ENCODE measurements around the gene CCDC57.
A peak's percentile ranks its signal among the peaks of the same experiment; 100 is the strongest.

The CCDC57 gene

GRCh38 chr17:82101301-82101715, 111.3 kb downstream of the CCDC57 start:
- Histone ChIP-seq H3K27ac (ENCODE audit: low read depth, low read length) (no peak overlapping the region), H3K4me2 (ENCODE audit: low read length) (peak overlapping the region; percentile 98; the same call in 1 of the 2 replicates), H3K4me3 (ENCODE audit: low read length) (no peak overlapping the region)

GRCh38 chr17:82100502-82101298, 111.9 kb downstream of the CCDC57 start:
- Histone ChIP-seq H3K36me3 (ENCODE audit: control insufficient read depth, low read length) (peaks cover 47% of the 10 kb centered on the region), H4K20me1 (ENCODE audit: control insufficient read depth, insufficient read depth, low read depth, low read length) (peaks cover 15% of the 10 kb centered on the region), H3K9me2 (replicated peaks; ENCODE audit: control insufficient read depth, low read length) (no peaks in the 10 kb centered on the region), H3K4me3 (ENCODE audit: low read length) (peak overlapping the region; percentile 92), H3F3A (ENCODE audit: control insufficient read depth, insufficient read depth) (peaks cover 9% of the 10 kb centered on the region), H3K27ac (ENCODE audit: low read depth, low read length) (peak overlapping the region; percentile 92), H3K79me2 (ENCODE audit: control insufficient read depth, low read length) (peaks cover 44% of the 10 kb centered on the region), H3K9me3 (ENCODE audit: control insufficient read depth, insufficient read depth, low read length) (no peaks in the 10 kb centered on the region), H3K27me3 (ENCODE audit: control insufficient read depth, low read length) (no peaks in the 10 kb centered on the region), H3K4me2 (ENCODE audit: low read length) (peak overlapping the region; percentile 98), H3K4me1 (ENCODE audit: control insufficient read depth, low read length) (peaks cover 51% of the 10 kb centered on the region)
- TF ChIP-seq CTCF (IDR thresholded peaks at IDR 0.05; ENCODE audit: low read depth, low read length, poor library complexity, severe bottlenecking), result no peak
- TF ChIP-seq EZH2phosphoT487 (IDR thresholded peaks at IDR 0.05; ENCODE audit: borderline replicate concordance, low read length), result no peak

More at GRCh38 chr17:82101301-82101715, 111.3 kb downstream of the CCDC57 start:
- peaks cover 51% of the 10 kb centered on the region for H3K4me1 ChIP-seq (ENCODE audit: control insufficient read depth, low read length)
- no peaks in the 10 kb centered on the region for H3K27me3 ChIP-seq (ENCODE audit: control insufficient read depth, low read length)
- no peak for TF ChIP-seq EZH2phosphoT487 (IDR thresholded peaks at IDR 0.05; ENCODE audit: borderline replicate concordance, low read length)
- TF ChIP-seq CTCF (IDR thresholded peaks at IDR 0.05; ENCODE audit: low read depth, low read length, poor library complexity, severe bottlenecking), result no peak
- H3F3A ChIP-seq (ENCODE audit: control insufficient read depth, insufficient read depth), result peaks cover 9% of the 10 kb centered on the region
- H4K20me1 ChIP-seq (ENCODE audit: control insufficient read depth, insufficient read depth, low read depth, low read length), result peaks cover 9% of the 10 kb centered on the region
- peaks cover 38% of the 10 kb centered on the region for H3K79me2 ChIP-seq (ENCODE audit: control insufficient read depth, low read length)
- H3K9me3 ChIP-seq (ENCODE audit: control insufficient read depth, insufficient read depth, low read length), result no peaks in the 10 kb centered on the region
- no peaks in the 10 kb centered on the region for H3K9me2 ChIP-seq (replicated peaks; ENCODE audit: control insufficient read depth, low read length)
- H3K36me3 ChIP-seq (ENCODE audit: control insufficient read depth, low read length), result peaks cover 41% of the 10 kb centered on the region

GRCh38 chr17:82098939-82099763, 113.5 kb downstream of the CCDC57 start:
- Histone ChIP-seq H4K20me1 (ENCODE audit: control insufficient read depth, insufficient read depth, low read depth, low read length) (peaks cover 20% of the 10 kb centered on the region), H3K36me3 (ENCODE audit: control insufficient read depth, low read length) (peaks cover 59% of the 10 kb centered on the region), H3K27me3 (ENCODE audit: control insufficient read depth, low read length) (no peaks in the 10 kb centered on the region), H3K27ac (ENCODE audit: low read depth, low read length) (peak overlapping the region; percentile 92), H3K9me3 (ENCODE audit: control insufficient read depth, insufficient read depth, low read length) (no peaks in the 10 kb centered on the region), H3F3A (ENCODE audit: control insufficient read depth, insufficient read depth) (peaks cover 9% of the 10 kb centered on the region; the same call in 1 of the 2 replicates), H3K4me2 (ENCODE audit: low read length) (peak overlapping the region; percentile 98), H3K4me3 (ENCODE audit: low read length) (peak overlapping the region; percentile 92), H3K9me2 (replicated peaks; ENCODE audit: control insufficient read depth, low read length) (no peaks in the 10 kb centered on the region), H3K4me1 (ENCODE audit: control insufficient read depth, low read length) (peaks cover 46% of the 10 kb centered on the region), H3K79me2 (ENCODE audit: control insufficient read depth, low read length) (peaks cover 56% of the 10 kb centered on the region)
- TF ChIP-seq CTCF (IDR thresholded peaks at IDR 0.05; ENCODE audit: low read depth, low read length, poor library complexity, severe bottlenecking) (no peak), EZH2phosphoT487 (IDR thresholded peaks at IDR 0.05; ENCODE audit: borderline replicate concordance, low read length) (no peak)
